Tibial nerve (tissue), 4 donors: Measurements from ENCODE around the gene TAMALIN. TPM values are rescaled to one million over a fixed set of nuclear protein-coding genes. Genes with fewer than 3 reads are reported as not detected.

Experiments used
- DNase-seq, 2 donors: peaks; one replicate each; pipeline ENCODE4 v3.0.0-alpha.2; 2019; ENCODE audit warnings: low spot score in 2 of 2
- H3K27ac ChIP-seq, 4 donors: fragments of 200-600 bp; sonication (generic) in 3 of 4; one replicate each; pipeline ENCODE4 v1.5.1; 2017 to 2019; ENCODE audit warnings: mild to moderate bottlenecking in 1 of 4
- H3K27me3 ChIP-seq, 2 donors: fragments of 200-600 bp; sonication (generic) in 1 of 2; one replicate each; pipeline versions ENCODE4 v1.5.1 to v1.6.0; 2017 to 2019
- H3K36me3 ChIP-seq, 3 donors: fragments of 200-600 bp; sonication (generic); one replicate each; pipeline ENCODE4 v1.5.1; 2018 to 2019
- H3K4me1 ChIP-seq, 4 donors: fragments of 200-600 bp; sonication (generic) in 3 of 4; one replicate each; pipeline ENCODE4 v1.5.1; 2017 to 2019
- H3K4me3 ChIP-seq, 4 donors: fragments of 200-600 bp; sonication (generic) in 3 of 4; one replicate each; pipeline ENCODE4 v1.5.1; 2017 to 2019; ENCODE audit warnings: mild to moderate bottlenecking in 1 of 4, moderate library complexity in 1 of 4
- H3K9me3 ChIP-seq, 4 donors: fragments of 200-600 bp; sonication (generic) in 3 of 4; one replicate each; pipeline ENCODE4 v1.5.1; 2017 to 2019
- CTCF ChIP-seq, 5 experiments: fragments of 200-600 bp in 3 of 5; fragments of 450-650 bp in 2 of 5; sonication (generic) in 3 of 5; IDR thresholded peaks; one replicate each; pipeline ENCODE4 v1.5.1; 2016 to 2019; ENCODE audit warnings: antibody characterized with exemption in 5 of 5, mild to moderate bottlenecking in 3 of 5, moderate library complexity in 2 of 5
- EP300 ChIP-seq, 2 donors: sonication (generic); formaldehyde crosslinking; IDR thresholded peaks; one replicate each; pipeline ENCODE4 v1.6.1; 2017; ENCODE audit warnings: antibody characterized with exemption in 2 of 2, mild to moderate bottlenecking in 1 of 2
- POLR2A ChIP-seq, 2 donors: fragments of 450-650 bp; IDR thresholded peaks; one replicate each; pipeline ENCODE4 v1.6.1; 2017; ENCODE audit warnings: antibody characterized with exemption in 2 of 2, mild to moderate bottlenecking in 2 of 2, moderate library complexity in 2 of 2
- WGBS, 2 donors: methylation state at CpG; one replicate each; pipeline ENCODE4 v1.1.5; 2018; 5-methylcytosine and 5-hydroxymethylcytosine counted together
- total RNA-seq, 4 donors: library from RNA; depleted of rRNA; stranded (reverse); fragments of >200 nt; gene quantifications; one replicate each; pipeline ENCODE4 v1.1.0, GENCODE V29; 2016

Gene TAMALIN
- total RNA-seq, 4 donors from 2014 or later: 30.6 to 54.0 (median 37.8) TPM

- Histone ChIP-seq H3K4me3 (peak overlapping the region; percentile 42 to 68 (median 64)), H3K36me3 (no peaks in the 10 kb centered on the region), H3K27ac (peak overlapping the region; percentile 52 to 88 (median 58)), H3K27me3 (no peaks in the 10 kb centered on the region), H3K4me1 (peaks cover 0 to 38% (median 18%) of the 10 kb centered on the region in 4 donors), H3K9me3 (no peaks in the 10 kb centered on the region)
- DNase-seq: no peak
- WGBS, 2 donors: 28 to 37% methylated on average over 15 to 19 of the region's 20 CpGs
- TF ChIP-seq POLR2A (IDR thresholded peaks at IDR 0.05) (no peak), EP300 (IDR thresholded peaks at IDR 0.05) (no peak), CTCF (IDR thresholded peaks at IDR 0.05) (no peak)
These were observed 17.4 kb downstream of the TAMALIN start for GRCh38 chr12:52023976-52024688.

- 72 to 76% methylated on average over 15 of the region's 15 CpGs for WGBS, 2 donors
- H3K27me3 ChIP-seq: no peaks in the 10 kb centered on the region
- H3K4me3 ChIP-seq: peak overlapping the region in 2 of 4 donors; percentile 39 to 44
- no peak for DNase-seq
- no peaks in the 10 kb centered on the region for H3K36me3 ChIP-seq
- TF ChIP-seq CTCF (IDR thresholded peaks at IDR 0.05) (no peak), POLR2A (IDR thresholded peaks at IDR 0.05) (no peak), EP300 (IDR thresholded peaks at IDR 0.05) (no peak)
- peaks cover 0 to 38% (median 18%) of the 10 kb centered on the region in 4 donors for H3K4me1 ChIP-seq
- peak overlapping the region; percentile 58 to 89 (median 84) for H3K27ac ChIP-seq
- no peaks in the 10 kb centered on the region for H3K9me3 ChIP-seq
These were observed 18.1 kb downstream of the TAMALIN start for GRCh38 chr12:52024845-52025230.

DNA sequence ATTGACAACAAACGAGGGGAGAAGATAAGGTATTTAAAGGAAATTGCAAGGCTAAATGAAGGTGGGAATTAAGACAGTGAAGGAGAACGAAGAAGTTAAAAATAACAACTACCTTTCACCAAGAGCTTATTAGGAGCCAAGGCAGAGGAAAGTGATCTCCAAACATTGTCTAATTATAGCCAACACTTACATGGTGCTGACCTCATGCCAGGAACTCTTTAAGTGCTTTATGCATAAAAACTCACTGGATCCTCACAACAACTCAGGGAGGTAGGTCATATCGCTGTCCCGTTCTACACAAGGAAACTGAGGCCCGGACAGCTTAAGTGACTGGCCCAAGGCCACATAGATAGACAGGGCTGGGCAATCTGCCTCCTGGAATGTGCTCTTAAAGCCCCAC, 19.5 kb downstream of the TAMALIN start:
- WGBS, 2 donors: 55 to 63% methylated on average over 5 of the region's 5 CpGs
- H3K27me3 ChIP-seq: no peaks in the 10 kb centered on the region
- no peaks in the 10 kb centered on the region for H3K9me3 ChIP-seq
- DNase-seq: no peak
- TF ChIP-seq EP300 (IDR thresholded peaks at IDR 0.05) (no peak), POLR2A (IDR thresholded peaks at IDR 0.05) (no peak), CTCF (IDR thresholded peaks at IDR 0.05) (no peak)
- peak overlapping the region in 3 of 4 donors; percentile 58 to 88 (median 79) for H3K27ac ChIP-seq
- no peaks in the 10 kb centered on the region for H3K36me3 ChIP-seq
- peaks cover 0 to 34% (median 18%) of the 10 kb centered on the region in 4 donors for H3K4me1 ChIP-seq
- no peak overlapping the region for H3K4me3 ChIP-seq

DNA sequence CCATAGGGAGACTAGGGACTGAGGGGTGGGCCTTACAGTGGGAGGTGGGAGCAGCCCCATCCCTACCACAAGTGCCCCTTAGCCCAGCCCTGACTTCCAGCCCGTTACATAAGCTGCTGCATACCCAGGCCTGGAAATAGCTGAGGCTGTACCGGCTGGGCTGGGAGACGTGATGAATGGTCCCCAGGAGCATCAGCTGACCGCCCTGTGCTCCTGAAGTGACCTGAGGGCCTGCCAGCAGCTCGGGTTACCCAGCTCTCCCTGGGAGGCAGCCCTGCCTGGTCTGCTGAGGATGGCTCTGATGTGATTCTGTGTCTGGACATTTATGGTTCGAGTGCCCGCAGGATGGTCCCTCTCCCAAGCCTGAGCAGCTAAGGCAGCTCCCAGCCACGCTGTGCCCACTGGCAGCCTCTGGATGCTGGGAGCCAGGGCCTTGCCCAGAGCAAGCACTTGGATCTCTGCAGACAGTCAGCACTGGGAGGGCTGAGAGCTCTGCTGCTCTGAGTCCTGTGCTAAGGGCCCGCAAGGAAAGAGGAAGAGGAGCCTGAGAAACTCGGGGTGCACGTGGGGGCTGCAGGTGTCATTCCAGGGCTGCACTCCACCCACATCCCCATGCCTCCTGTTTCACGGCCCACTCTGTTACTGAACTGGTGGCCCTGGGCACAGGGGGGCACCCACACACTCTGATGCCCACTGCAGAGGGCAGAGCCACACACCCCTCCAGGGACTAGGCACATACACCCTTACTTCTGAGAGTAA, 20.5 kb downstream of the TAMALIN start:
- no peak for DNase-seq
- TF ChIP-seq EP300 (IDR thresholded peaks at IDR 0.05) (no peak), POLR2A (IDR thresholded peaks at IDR 0.05) (no peak), CTCF (IDR thresholded peaks at IDR 0.05) (no peak)
- WGBS, 2 donors: 70 to 73% methylated on average over 7 to 9 of the region's 12 CpGs

GRCh38 chr12:52029685-52030084, 22.9 kb downstream of the TAMALIN start:
- no peaks in the 10 kb centered on the region for H3K36me3 ChIP-seq
- no peaks in the 10 kb centered on the region for H3K27me3 ChIP-seq
- TF ChIP-seq CTCF (IDR thresholded peaks at IDR 0.05) (no peak), POLR2A (IDR thresholded peaks at IDR 0.05) (no peak), EP300 (IDR thresholded peaks at IDR 0.05) (no peak)
- H3K4me3 ChIP-seq: no peak overlapping the region
- WGBS, 2 donors: 43 to 53% methylated on average over 4 of the region's 4 CpGs
- no peaks in the 10 kb centered on the region for H3K9me3 ChIP-seq
- peaks cover 4 to 37% (median 22%) of the 10 kb centered on the region in 4 donors for H3K4me1 ChIP-seq
- DNase-seq: no peak
- H3K27ac ChIP-seq: peak overlapping the region in 1 of 4 donors; percentile 10

More for the DNA sequence above, 20.5 kb downstream of the TAMALIN start:
- Histone ChIP-seq H3K9me3 (no peaks in the 10 kb centered on the region), H3K4me3 (no peak overlapping the region), H3K4me1 (peaks cover 4 to 39% (median 20%) of the 10 kb centered on the region in 4 donors), H3K27me3 (no peaks in the 10 kb centered on the region), H3K27ac (peak overlapping the region in 1 of 4 donors; percentile 88), H3K36me3 (no peaks in the 10 kb centered on the region)
